Measurements from ENCODE around the gene ALPL.

GRCh38 chr1:21587602-21587953 is 78.4 kb downstream of the ALPL start:
- TF ChIP-seq SIN3A (IDR thresholded peaks at IDR 0.05; ENCODE audit: borderline replicate concordance, insufficient read depth, low read length) (no peak), REST (IDR thresholded peaks at IDR 0.05; ENCODE audit: insufficient read depth in 1 of 2, low read depth in 2 of 2, low read length in 2 of 2) (no peak), TAF1 (IDR thresholded peaks at IDR 0.05; ENCODE audit: borderline replicate concordance, insufficient read depth, low read length) (no peak), POLR2AphosphoS5 (IDR thresholded peaks at IDR 0.05; ENCODE audit: low read depth, low read length) (no peak)
